BLaER1 (cell line): ENCODE data around the gene SETD6.

Experiments used
- H3K27ac ChIP-seq: shearing (Covaris generic); formaldehyde crosslinking; 2 replicates; pipeline ENCODE4 v1.8.1; 2022
- H3K27me3 ChIP-seq: shearing (Covaris generic); formaldehyde crosslinking; 2 replicates; pipeline ENCODE4 v1.8.1; 2022
- H3K36me3 ChIP-seq: shearing (Covaris generic); formaldehyde crosslinking; 2 replicates; pipeline ENCODE4 v1.8.1; 2022
- H3K4me1 ChIP-seq: shearing (Covaris generic); formaldehyde crosslinking; 2 replicates; pipeline ENCODE4 v1.8.1; 2022
- H3K4me2 ChIP-seq: shearing (Covaris generic); formaldehyde crosslinking; 2 replicates; pipeline ENCODE4 v1.8.1; 2022
- H3K4me3 ChIP-seq: shearing (Covaris generic); formaldehyde crosslinking; 2 replicates; pipeline ENCODE4 v1.8.1; 2022
- H3K9ac ChIP-seq: shearing (Covaris generic); formaldehyde crosslinking; 2 replicates; pipeline ENCODE4 v1.8.1; 2022
- H3K9me3 ChIP-seq: shearing (Covaris generic); formaldehyde crosslinking; 2 replicates; pipeline ENCODE4 v1.8.1; 2022
- H4K20me1 ChIP-seq: shearing (Covaris generic); formaldehyde crosslinking; 2 replicates; pipeline ENCODE4 v1.8.1; 2022
- Cebpa-rat ChIP-seq: shearing (Covaris generic); IDR thresholded peaks from 2 replicates; pipeline ENCODE4 v1.8.1; 2022

The SETD6 gene

DNA sequence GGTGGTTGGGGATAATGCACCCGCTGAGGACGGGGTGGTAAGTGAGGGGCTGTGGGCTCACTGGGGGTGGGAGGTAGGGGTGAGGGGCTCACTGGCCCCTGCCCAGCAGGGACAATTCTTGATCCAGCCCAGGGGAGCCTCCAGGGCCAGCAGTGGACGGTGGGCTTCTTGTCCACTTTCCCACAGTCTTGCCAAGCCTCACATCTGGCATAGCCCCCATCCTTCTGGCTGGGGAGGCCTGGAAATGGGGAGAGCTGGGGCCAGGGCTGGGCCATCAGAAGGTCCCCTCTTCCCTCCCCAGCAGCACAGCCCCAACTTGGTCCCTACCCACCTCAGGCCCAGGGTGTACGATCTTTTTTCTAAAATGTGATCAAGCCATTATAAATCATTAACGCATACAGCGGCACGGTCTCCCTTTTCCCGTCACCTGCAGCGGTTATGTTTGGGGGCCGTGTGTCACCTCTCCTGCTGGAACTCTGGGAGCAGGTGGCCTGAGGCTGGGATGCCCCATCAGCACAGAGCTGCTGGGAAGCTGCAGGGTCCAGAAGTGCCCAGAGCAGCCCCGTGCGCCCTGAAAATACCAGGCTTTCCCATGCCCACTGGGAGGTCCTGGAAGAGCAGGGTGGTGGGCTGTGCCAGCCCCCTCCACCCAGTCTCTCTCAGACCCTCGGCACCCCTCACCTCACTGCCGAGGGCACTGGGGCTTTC, 7.2 kb upstream of the SETD6 start:
- H3K4me3 ChIP-seq, result no peak overlapping the region
- no peaks in the 10 kb centered on the region for H3K9me3 ChIP-seq
- no peaks in the 10 kb centered on the region for H4K20me1 ChIP-seq
- peaks cover 18% of the 10 kb centered on the region for H3K4me1 ChIP-seq
- no peak overlapping the region for H3K27ac ChIP-seq
- 0 out of 2 replicates have a peak, but pooled peaks cover 6% of the 10 kb centered on the region for H3K36me3 ChIP-seq
- TF ChIP-seq Cebpa-rat, result no peak
- no peaks in the 10 kb centered on the region for H3K27me3 ChIP-seq
- H3K9ac ChIP-seq, result no peak overlapping the region
- no peak overlapping the region for H3K4me2 ChIP-seq

DNA sequence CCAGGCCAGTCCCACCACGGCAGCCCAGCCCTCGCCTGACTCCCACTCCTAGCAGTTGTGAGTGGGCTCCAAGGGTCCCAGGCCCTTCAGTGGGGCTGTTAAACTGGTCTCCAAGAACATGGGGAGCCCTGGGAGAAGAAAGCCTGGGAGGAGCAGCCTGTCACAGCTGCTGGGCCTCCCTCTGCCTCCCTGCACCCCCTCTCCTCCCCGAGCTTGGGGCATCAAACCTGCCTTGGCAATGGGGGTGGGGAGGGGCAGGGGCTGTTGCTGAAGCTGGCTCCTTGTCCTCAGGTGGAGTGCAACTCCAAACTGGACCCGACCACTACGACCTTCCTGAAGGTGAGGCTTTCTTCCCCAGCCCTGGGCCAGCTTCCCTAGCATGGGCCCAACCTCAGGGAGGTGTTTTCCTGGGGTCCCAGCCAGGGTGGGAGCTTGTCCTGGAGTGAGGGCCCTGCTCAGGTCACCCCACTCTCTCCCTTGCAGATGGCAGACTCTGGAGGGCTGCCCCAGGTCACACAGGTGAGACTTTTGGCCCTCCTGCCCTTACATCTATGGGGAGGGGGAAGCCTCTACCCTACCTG, 6.6 kb upstream of the SETD6 start:
- no peaks in the 10 kb centered on the region for H4K20me1 ChIP-seq
- peaks cover 18% of the 10 kb centered on the region for H3K4me1 ChIP-seq

DNA sequence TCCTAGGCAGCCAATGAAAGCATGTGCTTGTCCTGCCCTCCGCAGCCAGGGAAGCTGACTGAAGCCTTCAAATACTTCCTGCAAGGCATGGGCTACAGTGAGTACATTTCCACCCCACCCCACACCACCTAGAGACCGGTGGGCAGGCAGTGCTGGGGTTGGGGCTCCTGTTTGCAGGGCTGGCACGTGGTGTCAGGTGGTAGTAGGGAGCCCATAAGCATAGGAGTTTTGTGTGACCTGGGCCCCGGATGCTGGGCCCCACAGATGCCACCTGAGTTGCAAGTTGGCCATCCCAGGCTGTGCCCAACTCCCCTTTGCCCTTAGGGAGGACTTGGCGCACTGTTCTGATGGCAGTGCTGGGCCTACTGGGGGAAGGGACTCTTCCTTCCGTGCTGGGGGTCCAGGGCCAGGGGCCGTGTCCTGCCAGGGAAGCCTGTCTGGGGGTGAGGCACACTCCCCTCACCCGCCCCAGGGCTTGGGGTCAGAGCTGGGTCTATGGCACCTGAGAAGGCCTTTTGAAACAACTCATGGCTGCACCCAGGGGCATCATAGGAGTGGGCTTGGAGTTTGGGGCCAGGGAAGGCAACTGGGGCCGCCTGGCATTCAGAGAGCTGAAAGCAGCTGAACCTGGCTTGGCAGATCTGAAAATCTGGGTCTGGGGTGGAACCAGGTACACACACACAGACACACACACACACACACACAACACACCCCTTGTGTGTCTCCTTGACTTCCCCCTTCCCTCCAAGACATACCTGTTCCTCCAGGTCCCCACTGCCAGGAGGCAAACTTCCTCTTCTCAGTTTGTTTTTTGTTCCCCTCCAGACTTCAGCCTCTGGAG, 5.8 kb upstream of the SETD6 start:
- no peak overlapping the region for H3K9ac ChIP-seq
- no peaks in the 10 kb centered on the region for H3K9me3 ChIP-seq
- peaks cover 18% of the 10 kb centered on the region for H3K4me1 ChIP-seq
- no peak for TF ChIP-seq Cebpa-rat
- H3K36me3 ChIP-seq, result 0 out of 2 replicates have a peak, but pooled peaks cover 6% of the 10 kb centered on the region
- H3K4me3 ChIP-seq, result no peak overlapping the region
- H3K27ac ChIP-seq, result no peak overlapping the region
- H4K20me1 ChIP-seq, result no peaks in the 10 kb centered on the region
- H3K27me3 ChIP-seq, result no peaks in the 10 kb centered on the region
- no peak overlapping the region for H3K4me2 ChIP-seq

More for the DNA sequence above, 6.6 kb upstream of the SETD6 start:
- Histone ChIP-seq H3K4me2 (no peak overlapping the region), H3K9ac (no peak overlapping the region), H3K9me3 (no peaks in the 10 kb centered on the region), H3K36me3 (0 out of 2 replicates have a peak, but pooled peaks cover 6% of the 10 kb centered on the region), H3K27me3 (no peaks in the 10 kb centered on the region), H3K4me3 (no peak overlapping the region), H3K27ac (no peak overlapping the region)
- TF ChIP-seq Cebpa-rat, result no peak

DNA sequence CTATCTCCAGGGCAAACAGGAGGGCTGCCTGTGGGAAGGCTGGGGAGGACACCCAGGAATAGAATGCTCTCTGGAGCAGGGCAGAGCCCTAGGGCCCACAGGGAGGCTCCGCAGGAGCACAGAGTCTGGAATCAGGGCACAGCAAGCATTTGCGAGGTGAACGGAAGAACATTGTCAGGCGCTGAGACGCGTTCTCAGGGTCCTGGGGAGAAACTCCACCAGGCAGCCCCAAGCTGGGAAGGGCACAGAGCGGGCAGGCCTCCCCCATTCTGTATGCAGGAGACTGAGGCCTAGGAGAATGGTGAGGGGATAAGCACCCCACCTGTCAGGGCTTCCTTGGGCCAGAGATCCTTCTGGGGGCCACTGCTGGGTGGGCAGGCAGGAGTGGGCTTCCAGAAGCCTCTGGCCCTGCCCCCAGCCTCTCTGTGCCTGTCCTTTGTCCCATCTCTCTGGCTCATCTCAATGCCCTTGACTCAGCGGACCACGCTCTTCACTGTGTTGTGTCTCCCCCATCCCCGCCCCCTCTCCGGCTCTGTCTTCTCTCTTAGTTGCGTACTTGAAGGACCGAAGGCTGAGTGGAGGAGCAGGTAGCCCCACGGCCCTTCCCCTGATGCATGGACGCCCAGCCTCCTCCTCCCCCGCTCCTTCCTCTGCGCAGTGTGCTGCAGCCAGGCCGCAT, 5.1 kb upstream of the SETD6 start:
- no peaks in the 10 kb centered on the region for H3K9me3 ChIP-seq
- H4K20me1 ChIP-seq, result no peaks in the 10 kb centered on the region
- peak overlapping the region; percentile 19; the same call in 1 of the 2 replicates for H3K9ac ChIP-seq
- H3K4me2 ChIP-seq, result no peak overlapping the region
- no peak overlapping the region for H3K27ac ChIP-seq
- no peaks in the 10 kb centered on the region for H3K27me3 ChIP-seq
- peaks cover 24% of the 10 kb centered on the region for H3K4me1 ChIP-seq
- no peak for TF ChIP-seq Cebpa-rat
- 0 out of 2 replicates have a peak, but pooled peaks cover 6% of the 10 kb centered on the region for H3K36me3 ChIP-seq
- no peak overlapping the region for H3K4me3 ChIP-seq

DNA sequence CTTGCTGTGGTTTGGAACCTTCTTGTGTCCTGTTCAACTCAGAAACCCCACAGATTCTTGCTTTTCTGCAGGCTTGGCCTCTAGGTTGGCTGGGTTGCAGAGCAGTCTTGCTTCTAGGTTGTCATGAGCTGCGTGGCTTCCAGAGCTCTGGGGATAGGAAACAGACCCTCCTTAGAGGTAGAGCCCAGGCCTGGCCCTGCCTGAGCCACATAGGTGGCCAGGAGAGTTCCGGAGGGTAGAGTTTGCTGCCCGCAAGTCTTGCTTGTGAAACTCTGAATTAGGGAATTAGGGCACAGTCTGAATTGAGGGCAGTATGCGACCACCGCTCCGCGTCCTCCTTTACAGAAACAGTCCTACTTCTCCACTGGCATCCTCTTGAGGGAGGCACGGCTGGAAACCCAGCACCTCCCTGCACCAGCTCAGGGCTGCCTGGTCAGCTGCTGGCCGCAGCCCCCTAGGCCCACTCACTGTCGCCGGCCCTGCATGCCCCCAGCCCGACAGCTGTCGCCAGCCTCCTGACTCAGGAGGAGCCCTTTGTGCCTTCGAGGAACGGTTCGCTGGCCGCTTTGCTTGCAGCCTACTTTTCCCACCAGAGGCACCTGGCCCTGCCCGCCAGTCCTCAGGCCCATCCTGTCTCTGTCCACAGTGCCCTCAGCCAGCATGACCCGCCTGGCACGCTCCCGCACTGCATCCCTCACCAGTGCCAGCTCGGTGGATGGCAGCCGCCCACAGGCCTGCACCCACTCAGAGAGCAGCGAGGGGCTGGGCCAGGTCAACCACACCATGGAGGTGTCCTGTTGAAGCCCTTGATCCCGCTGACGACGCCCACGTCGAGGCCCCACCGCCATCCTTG, 4.3 kb upstream of the SETD6 start:
- no peak for TF ChIP-seq Cebpa-rat
- no peak overlapping the region for H3K9ac ChIP-seq

DNA sequence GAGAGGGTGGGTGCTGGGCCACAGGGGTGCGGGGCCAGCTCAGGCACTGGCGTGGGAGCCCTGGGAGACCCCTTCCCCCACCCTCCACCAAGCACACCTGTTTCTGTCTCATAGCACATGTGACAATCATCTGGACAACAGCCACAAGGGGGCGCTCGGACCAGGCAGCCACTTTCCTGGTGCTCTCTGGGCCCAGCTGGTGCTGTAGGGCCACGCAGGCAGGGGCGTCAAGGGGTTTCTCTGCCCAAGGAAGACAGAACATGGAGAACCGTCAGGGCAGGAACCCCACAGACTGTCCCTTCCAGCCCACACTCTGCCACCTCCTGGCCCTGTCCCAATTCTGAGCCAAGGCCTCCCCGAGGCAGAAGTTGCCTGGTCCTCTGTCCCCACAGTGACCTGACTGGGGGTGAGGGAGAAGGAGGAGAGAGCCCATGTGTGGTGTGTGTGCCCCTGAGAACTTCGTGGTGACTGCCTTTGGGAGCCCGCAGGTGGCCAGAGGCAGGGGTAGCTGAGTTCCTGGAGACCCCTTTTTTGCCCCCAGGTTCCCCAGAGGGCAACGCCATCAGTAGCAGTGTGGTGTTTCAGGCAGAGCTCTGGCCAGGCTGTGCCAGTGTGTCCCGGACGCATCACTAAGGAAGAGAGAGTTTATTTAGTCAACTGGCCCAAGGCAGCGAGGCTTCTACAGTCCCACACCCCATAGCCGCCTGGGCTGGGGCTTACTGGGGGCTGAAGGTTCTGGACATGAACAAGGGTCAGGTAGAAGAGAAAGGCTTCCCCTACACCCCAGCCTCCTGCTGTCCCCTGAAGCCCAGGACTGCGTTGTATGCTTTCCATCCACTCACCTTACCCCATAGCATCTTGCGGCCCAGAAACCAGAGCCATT, 3.1 kb upstream of the SETD6 start:
- no peaks in the 10 kb centered on the region for H3K27me3 ChIP-seq
- peaks cover 31% of the 10 kb centered on the region for H3K4me1 ChIP-seq
- H4K20me1 ChIP-seq, result peaks cover 12% of the 10 kb centered on the region
- no peak overlapping the region for H3K4me2 ChIP-seq
- H3K9ac ChIP-seq, result no peak overlapping the region
- H3K9me3 ChIP-seq, result no peaks in the 10 kb centered on the region
- no peak overlapping the region for H3K27ac ChIP-seq
- TF ChIP-seq Cebpa-rat, result no peak
- H3K4me3 ChIP-seq, result no peak overlapping the region
- H3K36me3 ChIP-seq, result peaks cover 15% of the 10 kb centered on the region

More for the DNA sequence above, 4.3 kb upstream of the SETD6 start:
- Histone ChIP-seq H3K9me3 (no peaks in the 10 kb centered on the region), H3K27me3 (no peaks in the 10 kb centered on the region), H3K4me3 (no peak overlapping the region), H4K20me1 (no peaks in the 10 kb centered on the region), H3K4me1 (peaks cover 24% of the 10 kb centered on the region), H3K36me3 (0 out of 2 replicates have a peak, but pooled peaks cover 6% of the 10 kb centered on the region), H3K27ac (no peak overlapping the region), H3K4me2 (no peak overlapping the region)

DNA sequence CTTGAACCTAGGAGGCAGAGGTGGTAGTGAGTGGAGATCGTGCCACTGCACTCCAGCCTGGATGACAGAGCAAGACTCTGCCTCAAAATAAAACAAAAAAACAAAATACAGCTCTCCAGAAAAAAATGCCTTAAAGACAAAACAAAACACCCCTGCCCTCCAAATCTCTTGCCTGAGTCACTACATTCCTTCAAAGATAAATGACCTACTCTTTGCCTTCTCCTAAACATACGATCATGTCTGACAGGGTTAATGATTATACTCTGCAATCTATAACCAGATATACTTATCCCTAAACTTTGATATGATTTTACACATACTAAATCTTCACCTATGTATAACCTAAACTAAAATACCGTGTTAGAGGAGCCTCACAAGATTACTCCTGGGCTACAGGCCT, 1.4 kb upstream of the SETD6 start:
- Histone ChIP-seq H3K4me3 (no peak overlapping the region), H4K20me1 (peaks cover 29% of the 10 kb centered on the region), H3K9ac (no peak overlapping the region), H3K27me3 (no peaks in the 10 kb centered on the region), H3K27ac (no peak overlapping the region), H3K9me3 (no peaks in the 10 kb centered on the region), H3K4me1 (peaks cover 28% of the 10 kb centered on the region), H3K4me2 (no peak overlapping the region; the same call in 1 of the 2 replicates), H3K36me3 (peaks cover 32% of the 10 kb centered on the region)
- TF ChIP-seq Cebpa-rat, result no peak
